ENCODE data around the gene DNAJB12. TPM values are rescaled to one million over a fixed set of nuclear protein-coding genes. Genes with fewer than 3 reads are reported as not detected.

The DNAJB12 gene
- total RNA-seq, 1 donor from 2014 or later: 30.6 TPM

DNA sequence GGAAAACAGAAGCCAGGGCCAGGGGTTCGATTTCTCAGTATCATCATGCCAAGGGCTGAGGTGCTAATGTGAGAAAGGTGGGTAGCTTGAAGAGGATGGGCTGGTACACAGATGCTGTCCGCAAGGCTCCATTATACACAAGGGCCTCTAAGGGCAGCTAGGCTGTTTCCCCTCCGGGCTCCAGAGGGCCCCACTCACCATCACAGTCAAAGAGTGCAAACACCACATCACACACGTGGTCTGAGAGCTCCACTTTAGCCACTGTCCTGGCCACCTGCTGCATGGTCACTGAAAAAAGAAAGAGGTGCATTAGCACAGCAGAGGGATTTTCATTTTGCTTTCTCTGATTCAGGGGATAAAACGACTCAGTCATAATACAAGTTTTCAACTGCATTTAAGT, 20.9 kb upstream of the DNAJB12 start:
- TF ChIP-seq, protein P1, sequence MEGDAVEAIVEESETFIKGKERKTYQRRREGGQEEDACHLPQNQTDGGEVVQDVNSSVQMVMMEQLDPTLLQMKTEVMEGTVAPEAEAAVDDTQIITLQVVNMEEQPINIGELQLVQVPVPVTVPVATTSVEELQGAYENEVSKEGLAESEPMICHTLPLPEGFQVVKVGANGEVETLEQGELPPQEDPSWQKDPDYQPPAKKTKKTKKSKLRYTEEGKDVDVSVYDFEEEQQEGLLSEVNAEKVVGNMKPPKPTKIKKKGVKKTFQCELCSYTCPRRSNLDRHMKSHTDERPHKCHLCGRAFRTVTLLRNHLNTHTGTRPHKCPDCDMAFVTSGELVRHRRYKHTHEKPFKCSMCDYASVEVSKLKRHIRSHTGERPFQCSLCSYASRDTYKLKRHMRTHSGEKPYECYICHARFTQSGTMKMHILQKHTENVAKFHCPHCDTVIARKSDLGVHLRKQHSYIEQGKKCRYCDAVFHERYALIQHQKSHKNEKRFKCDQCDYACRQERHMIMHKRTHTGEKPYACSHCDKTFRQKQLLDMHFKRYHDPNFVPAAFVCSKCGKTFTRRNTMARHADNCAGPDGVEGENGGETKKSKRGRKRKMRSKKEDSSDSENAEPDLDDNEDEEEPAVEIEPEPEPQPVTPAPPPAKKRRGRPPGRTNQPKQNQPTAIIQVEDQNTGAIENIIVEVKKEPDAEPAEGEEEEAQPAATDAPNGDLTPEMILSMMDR (conservative IDR thresholded peaks at IDR 0.05): no peak
- no peak for DNase-seq (ENCODE audit: extremely low spot score, unreplicated experiment)
- H3K27ac Mint-ChIP-seq: no peak overlapping the region
- H3K9me3 Mint-ChIP-seq: no peaks in the 10 kb centered on the region
- H3K36me3 Mint-ChIP-seq: peaks cover 8% of the 10 kb centered on the region
- H3K4me1 Mint-ChIP-seq (ENCODE audit: unreplicated experiment): no peaks in the 10 kb centered on the region
- H3K4me3 Mint-ChIP-seq: no peak overlapping the region
- no peaks in the 10 kb centered on the region for H3K27me3 Mint-ChIP-seq

DNA sequence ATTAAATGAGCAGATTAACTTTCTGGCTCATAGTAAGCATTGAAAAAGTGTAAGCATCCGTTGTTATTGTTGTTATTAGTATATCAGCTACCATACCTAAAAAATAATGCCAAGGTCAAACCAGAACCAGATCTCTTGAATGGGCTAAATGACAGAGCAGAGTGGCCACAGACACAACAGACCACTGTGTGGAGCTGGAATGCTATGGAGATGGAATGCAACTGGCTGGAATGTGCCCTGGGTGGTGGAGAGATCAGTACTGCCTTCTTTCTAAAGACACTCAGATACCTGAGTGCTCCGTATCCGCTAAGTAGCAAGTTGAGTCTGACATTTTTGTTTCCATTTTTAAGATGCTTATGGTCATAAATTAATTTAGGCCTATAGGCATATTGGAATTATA, 20.5 kb upstream of the DNAJB12 start:
- no peak for DNase-seq (ENCODE audit: extremely low spot score, unreplicated experiment)
- Mint-ChIP-seq H3K27me3 (no peaks in the 10 kb centered on the region), H3K4me3 (no peak overlapping the region), H3K27ac (no peak overlapping the region), H3K9me3 (no peaks in the 10 kb centered on the region), H3K4me1 (ENCODE audit: unreplicated experiment) (no peaks in the 10 kb centered on the region), H3K36me3 (peaks cover 8% of the 10 kb centered on the region)
- TF ChIP-seq, protein P1 (conservative IDR thresholded peaks at IDR 0.05): no peak

DNA sequence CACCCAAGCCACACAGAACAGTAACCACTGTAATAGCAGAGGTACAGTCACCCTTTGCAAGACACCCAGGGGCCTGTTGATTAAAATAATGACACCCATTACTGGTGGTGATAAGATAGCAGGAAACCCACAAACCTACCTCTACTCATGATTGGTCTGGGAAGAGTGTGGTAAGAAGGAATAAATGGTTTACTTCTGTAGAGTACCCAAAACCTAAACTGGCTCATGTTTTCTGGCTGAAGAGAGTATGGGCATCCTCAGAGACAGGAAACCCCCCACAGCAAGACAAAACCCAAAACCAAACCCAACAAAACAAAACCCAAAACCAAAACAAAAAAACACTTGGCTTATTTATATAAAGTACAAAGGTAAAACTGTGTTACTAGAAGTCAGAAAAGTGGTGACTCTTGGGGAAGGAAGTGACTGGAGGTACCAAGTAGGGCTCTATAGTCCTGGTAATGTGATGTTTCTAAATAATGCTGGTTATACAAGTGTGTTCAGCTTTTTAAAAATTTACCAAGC, 15.5 kb upstream of the DNAJB12 start:
- no peak for DNase-seq (ENCODE audit: extremely low spot score, unreplicated experiment)
- TF ChIP-seq, protein P1 (conservative IDR thresholded peaks at IDR 0.05): no peak
- H3K4me3 Mint-ChIP-seq: no peak overlapping the region
- peaks cover 5% of the 10 kb centered on the region for H3K36me3 Mint-ChIP-seq
- H3K27me3 Mint-ChIP-seq: no peaks in the 10 kb centered on the region
- no peak overlapping the region for H3K27ac Mint-ChIP-seq
- H3K4me1 Mint-ChIP-seq (ENCODE audit: unreplicated experiment): no peaks in the 10 kb centered on the region
- H3K9me3 Mint-ChIP-seq: no peaks in the 10 kb centered on the region

DNA sequence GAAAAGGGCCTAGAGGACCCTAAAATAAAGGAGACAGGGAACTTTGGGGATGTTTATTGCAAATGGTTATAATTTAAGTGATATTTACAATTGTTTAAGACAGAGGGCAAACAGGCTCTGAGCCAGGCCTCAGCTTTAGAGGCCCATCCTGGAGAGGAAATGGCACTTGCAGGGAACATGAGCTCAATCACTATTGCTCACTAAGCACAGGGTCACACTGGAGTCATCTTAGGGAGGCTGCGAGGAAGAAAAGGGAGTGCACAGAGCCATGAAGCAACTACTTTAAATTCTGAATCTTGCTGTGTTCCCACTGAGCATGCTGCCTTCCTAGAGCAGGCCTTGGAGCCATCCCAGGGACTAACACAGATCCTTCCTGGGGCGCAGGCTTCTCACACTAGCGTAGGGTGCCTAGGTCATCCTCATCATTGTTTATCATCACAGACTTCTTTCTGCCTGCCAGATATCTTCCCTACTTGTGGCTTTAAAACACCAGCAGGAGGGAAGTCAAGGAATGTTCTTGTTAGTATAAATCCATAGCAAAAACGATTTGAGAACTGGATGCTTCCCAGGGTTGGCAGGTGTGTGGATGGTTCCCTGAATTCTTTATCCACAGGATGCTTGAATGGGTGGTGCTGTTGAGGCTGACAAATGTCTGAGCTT, 12.7 kb upstream of the DNAJB12 start:
- no peak overlapping the region for H3K27ac Mint-ChIP-seq
- H3K4me3 Mint-ChIP-seq: no peak overlapping the region
- peaks cover 9% of the 10 kb centered on the region for H3K36me3 Mint-ChIP-seq
- H3K4me1 Mint-ChIP-seq (ENCODE audit: unreplicated experiment): peaks cover 7% of the 10 kb centered on the region
- TF ChIP-seq, protein P1 (conservative IDR thresholded peaks at IDR 0.05): no peak
- no peak for DNase-seq (ENCODE audit: extremely low spot score, unreplicated experiment)
- H3K27me3 Mint-ChIP-seq: no peaks in the 10 kb centered on the region
- H3K9me3 Mint-ChIP-seq: no peaks in the 10 kb centered on the region

DNA sequence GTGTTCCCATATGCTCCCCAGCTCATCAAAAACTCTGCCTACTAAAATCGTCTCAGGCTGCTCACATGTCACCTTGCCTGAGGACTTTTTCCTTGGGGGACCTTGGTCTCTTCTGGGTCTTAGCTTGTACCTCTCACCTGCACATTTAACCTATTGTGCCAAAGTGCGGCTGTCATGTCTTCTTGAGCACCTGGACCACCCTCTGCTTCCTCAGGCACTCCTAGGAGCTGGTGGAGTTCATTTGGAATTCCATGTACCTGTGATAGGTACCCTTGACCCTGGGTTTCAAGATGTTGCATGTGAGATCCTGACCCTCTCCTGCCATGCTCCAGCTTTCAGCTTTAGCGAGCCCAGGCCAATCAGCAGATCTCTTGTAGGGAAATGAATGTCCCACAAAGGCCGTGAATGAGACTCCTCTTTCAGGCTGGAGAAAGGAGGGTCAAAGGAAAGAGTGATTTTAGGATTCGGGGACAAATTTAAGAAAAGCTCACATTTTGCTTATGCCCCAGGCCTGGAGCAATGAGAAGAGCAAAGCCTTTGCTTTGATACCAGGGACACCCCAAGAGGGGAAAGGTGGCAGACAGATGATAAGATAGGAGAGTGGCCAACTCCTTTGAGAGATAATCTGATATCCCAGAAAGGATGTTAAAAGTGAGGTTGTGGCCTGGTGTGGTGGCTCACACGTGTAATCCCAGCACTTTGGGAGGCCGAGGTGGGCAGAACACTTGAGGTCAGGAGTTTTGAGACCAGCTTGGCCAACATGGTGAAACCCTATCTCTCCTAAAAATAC, 10.6 kb upstream of the DNAJB12 start:
- TF ChIP-seq, protein P1 (conservative IDR thresholded peaks at IDR 0.05): no peak
- H3K4me3 Mint-ChIP-seq: no peak overlapping the region
- no peaks in the 10 kb centered on the region for H3K9me3 Mint-ChIP-seq
- H3K36me3 Mint-ChIP-seq: peaks cover 9% of the 10 kb centered on the region
- DNase-seq (ENCODE audit: extremely low spot score, unreplicated experiment): no peak
- H3K27me3 Mint-ChIP-seq: no peaks in the 10 kb centered on the region
- peaks cover 7% of the 10 kb centered on the region for H3K4me1 Mint-ChIP-seq (ENCODE audit: unreplicated experiment)
- no peak overlapping the region for H3K27ac Mint-ChIP-seq

Data from type B pancreatic cell (in vitro differentiated cells).